WTC11 (cell line): ENCODE data around the gene ACOXL.

Experiments used
- CBFB ChIP-seq: sonication (generic); formaldehyde crosslinking; IDR thresholded peaks from 2 replicates; pipeline ENCODE4 v1.8.1; 2022; ENCODE audit warnings: mild to moderate bottlenecking, low read depth, missing genetic modification reagents
- E2F4 ChIP-seq: sonication (generic); formaldehyde crosslinking; IDR thresholded peaks from 2 replicates; pipeline ENCODE4 v1.8.1; 2022; ENCODE audit warnings: low read depth, mild to moderate bottlenecking, moderate library complexity, missing genetic modification reagents, borderline replicate concordance
- JAZF1 ChIP-seq: fragments of 250-450 bp; sonication (Bioruptor Pico); IDR thresholded peaks from 2 replicates; pipeline ENCODE4 v1.9.0; 2021; ENCODE audit warnings: moderate library complexity, mild to moderate bottlenecking, inconsistent platforms
- KAT7 ChIP-seq: sonication (generic); formaldehyde crosslinking; IDR thresholded peaks from 2 replicates; pipeline ENCODE4 v1.8.1; 2023; ENCODE audit warnings: missing genetic modification reagents, mild to moderate bottlenecking, borderline replicate concordance
- NFYB ChIP-seq: sonication (generic); formaldehyde crosslinking; conservative IDR thresholded peaks from 2 replicates; pipeline ENCODE4 v1.8.0; 2022; ENCODE audit warnings: low read depth, missing genetic modification reagents
- PRDM15 ChIP-seq: sonication (generic); formaldehyde crosslinking; IDR thresholded peaks from 2 replicates; pipeline ENCODE4 v1.8.0; 2022; ENCODE audit warnings: missing genetic modification reagents
- PREB ChIP-seq: sonication (generic); formaldehyde crosslinking; IDR thresholded peaks from 2 replicates; pipeline ENCODE4 v1.8.1; 2022; ENCODE audit warnings: mild to moderate bottlenecking, missing genetic modification reagents, moderate library complexity, borderline replicate concordance
- RELA ChIP-seq: sonication (generic); formaldehyde crosslinking; IDR thresholded peaks from 2 replicates; pipeline ENCODE4 v1.8.1; 2022; ENCODE audit warnings: missing genetic modification reagents, mild to moderate bottlenecking, borderline replicate concordance
- SMAD3 ChIP-seq: sonication (generic); formaldehyde crosslinking; IDR thresholded peaks from 2 replicates; pipeline ENCODE4 v1.8.0; 2022; ENCODE audit warnings: missing genetic modification reagents, mild to moderate bottlenecking, borderline replicate concordance
- SMAD4 ChIP-seq: sonication (generic); formaldehyde crosslinking; IDR thresholded peaks from 2 replicates; pipeline ENCODE4 v1.8.0; 2022; ENCODE audit warnings: mild to moderate bottlenecking, missing genetic modification reagents
- TF ChIP-seq, protein P1 (sequence below): sonication (generic); formaldehyde crosslinking; IDR thresholded peaks from 2 replicates; pipeline ENCODE4 v1.8.1; 2022; ENCODE audit warnings: missing genetic modification reagents, borderline replicate concordance
- TF ChIP-seq, protein P2 (sequence below): fragments of 200-600 bp; IDR thresholded peaks from 2 replicates; pipeline ENCODE4 v1.8.0; 2022; ENCODE audit warnings: antibody characterized with exemption

DNA sequence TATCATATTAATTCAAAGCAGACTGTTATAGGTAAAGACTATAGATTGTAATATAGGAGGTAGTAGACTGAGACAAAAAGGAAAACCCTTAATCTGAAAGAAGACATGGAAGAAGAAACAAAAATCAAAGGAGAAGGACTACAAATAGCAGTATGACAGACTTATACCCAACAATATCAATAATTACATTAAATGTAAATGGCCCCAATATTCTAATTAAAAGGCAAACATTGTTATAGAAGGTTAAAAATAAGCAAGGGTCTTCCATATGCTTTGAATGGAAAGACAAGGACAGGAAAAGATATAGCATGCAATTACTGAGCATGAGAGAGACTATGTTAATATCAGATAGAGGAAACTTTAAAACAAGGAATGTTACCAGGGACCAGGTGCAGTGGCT is 278.8 kb downstream of the ACOXL start:
- no peak for TF ChIP-seq NFYB (CRISPR knock-in tag)
- TF ChIP-seq, protein P1, sequence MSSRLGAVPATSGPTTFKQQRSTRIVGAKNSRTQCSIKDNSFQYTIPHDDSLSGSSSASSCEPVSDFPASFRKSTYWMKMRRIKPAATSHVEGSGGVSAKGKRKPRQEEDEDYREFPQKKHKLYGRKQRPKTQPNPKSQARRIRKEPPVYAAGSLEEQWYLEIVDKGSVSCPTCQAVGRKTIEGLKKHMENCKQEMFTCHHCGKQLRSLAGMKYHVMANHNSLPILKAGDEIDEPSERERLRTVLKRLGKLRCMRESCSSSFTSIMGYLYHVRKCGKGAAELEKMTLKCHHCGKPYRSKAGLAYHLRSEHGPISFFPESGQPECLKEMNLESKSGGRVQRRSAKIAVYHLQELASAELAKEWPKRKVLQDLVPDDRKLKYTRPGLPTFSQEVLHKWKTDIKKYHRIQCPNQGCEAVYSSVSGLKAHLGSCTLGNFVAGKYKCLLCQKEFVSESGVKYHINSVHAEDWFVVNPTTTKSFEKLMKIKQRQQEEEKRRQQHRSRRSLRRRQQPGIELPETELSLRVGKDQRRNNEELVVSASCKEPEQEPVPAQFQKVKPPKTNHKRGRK, result no peak
- TF ChIP-seq SMAD4 (CRISPR knock-in tag), result no peak
- TF ChIP-seq PREB (CRISPR knock-in tag), result no peak
- no peak for TF ChIP-seq RELA (CRISPR knock-in tag)
- no peak for TF ChIP-seq CBFB
- TF ChIP-seq PRDM15 (CRISPR knock-in tag), result no peak
- TF ChIP-seq, protein P2, sequence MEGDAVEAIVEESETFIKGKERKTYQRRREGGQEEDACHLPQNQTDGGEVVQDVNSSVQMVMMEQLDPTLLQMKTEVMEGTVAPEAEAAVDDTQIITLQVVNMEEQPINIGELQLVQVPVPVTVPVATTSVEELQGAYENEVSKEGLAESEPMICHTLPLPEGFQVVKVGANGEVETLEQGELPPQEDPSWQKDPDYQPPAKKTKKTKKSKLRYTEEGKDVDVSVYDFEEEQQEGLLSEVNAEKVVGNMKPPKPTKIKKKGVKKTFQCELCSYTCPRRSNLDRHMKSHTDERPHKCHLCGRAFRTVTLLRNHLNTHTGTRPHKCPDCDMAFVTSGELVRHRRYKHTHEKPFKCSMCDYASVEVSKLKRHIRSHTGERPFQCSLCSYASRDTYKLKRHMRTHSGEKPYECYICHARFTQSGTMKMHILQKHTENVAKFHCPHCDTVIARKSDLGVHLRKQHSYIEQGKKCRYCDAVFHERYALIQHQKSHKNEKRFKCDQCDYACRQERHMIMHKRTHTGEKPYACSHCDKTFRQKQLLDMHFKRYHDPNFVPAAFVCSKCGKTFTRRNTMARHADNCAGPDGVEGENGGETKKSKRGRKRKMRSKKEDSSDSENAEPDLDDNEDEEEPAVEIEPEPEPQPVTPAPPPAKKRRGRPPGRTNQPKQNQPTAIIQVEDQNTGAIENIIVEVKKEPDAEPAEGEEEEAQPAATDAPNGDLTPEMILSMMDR, result no peak
- no peak for TF ChIP-seq KAT7 (CRISPR knock-in tag)
- TF ChIP-seq E2F4 (CRISPR knock-in tag), result no peak
- no peak for TF ChIP-seq JAZF1
- TF ChIP-seq SMAD3 (CRISPR knock-in tag), result no peak
